GM18519 (cell line): ENCODE measurements around the gene MORN5.

Source experiments
- ATAC-seq: cut with Tn5 transposase; IDR thresholded peaks from one replicate; pipeline ENCODE4 v1.9.1; 2021; ENCODE audit warnings: mild to moderate bottlenecking, moderate library complexity; ENCODE audit not compliant: unreplicated experiment, low FRiP score

MORN5 gene

GRCh38 chr9:122186301-122186700 lies 26.6 kb downstream of the MORN5 start:
- ATAC-seq: no peak

GRCh38 chr9:122186777-122187470 lies 27.2 kb downstream of the MORN5 start:
- no peak for ATAC-seq

GRCh38 chr9:122188369-122188768 lies 28.7 kb downstream of the MORN5 start:
- ATAC-seq: no peak

GRCh38 chr9:122190597-122191381 lies 31.1 kb downstream of the MORN5 start:
- no peak for ATAC-seq

GRCh38 chr9:122191584-122191983 lies 31.9 kb downstream of the MORN5 start:
- no peak for ATAC-seq

- no peak for ATAC-seq
Observed at GRCh38 chr9:122192261-122192875, 32.7 kb downstream of the MORN5 start.

GRCh38 chr9:122192914-122193525 lies 33.3 kb downstream of the MORN5 start:
- no peak for ATAC-seq

GRCh38 chr9:122193651-122194050 lies 33.9 kb downstream of the MORN5 start:
- ATAC-seq: no peak

GRCh38 chr9:122195875-122196274 lies 36.2 kb downstream of the MORN5 start:
- no peak for ATAC-seq

GRCh38 chr9:122197426-122197825 lies 37.7 kb downstream of the MORN5 start:
- no peak for ATAC-seq

GRCh38 chr9:122197882-122198281 lies 38.2 kb downstream of the MORN5 start:
- no peak for ATAC-seq

- no peak for ATAC-seq
Observed at GRCh38 chr9:122200960-122201595, 41.4 kb downstream of the MORN5 start.

GRCh38 chr9:122201641-122202040 lies 41.9 kb downstream of the MORN5 start:
- ATAC-seq: no peak

- no peak for ATAC-seq
Observed at GRCh38 chr9:122202111-122202510, 42.4 kb downstream of the MORN5 start.

- no peak for ATAC-seq
Observed at GRCh38 chr9:122204055-122204454, 44.3 kb downstream of the MORN5 start.

GRCh38 chr9:122204491-122204890 lies 44.8 kb downstream of the MORN5 start:
- no peak for ATAC-seq

- ATAC-seq: no peak
Observed at GRCh38 chr9:122205176-122205575, 45.5 kb downstream of the MORN5 start.

- ATAC-seq: no peak
Observed at GRCh38 chr9:122206118-122207046, 46.7 kb downstream of the MORN5 start.

GRCh38 chr9:122207096-122207495 lies 47.4 kb downstream of the MORN5 start:
- ATAC-seq: no peak

GRCh38 chr9:122209451-122209850 lies 49.7 kb downstream of the MORN5 start:
- ATAC-seq: no peak
